OCI-M1 (cell line): ENCODE results near the gene LRP1B.

Experiments
- DNase-seq: peaks from one replicate; lab custom pipeline; 2025; lab: John Stamatoyannopoulos, UW

LRP1B gene

GRCh38 chr2:140808211-140808610 is 1322.6 kb downstream of the LRP1B start:
- DNase-seq: no peak

GRCh38 chr2:140804700-140805260 is 1326.0 kb downstream of the LRP1B start:
- no peak for DNase-seq

GRCh38 chr2:140801311-140801710 is 1329.5 kb downstream of the LRP1B start:
- DNase-seq: no peak

GRCh38 chr2:140797718-140798117 is 1333.1 kb downstream of the LRP1B start:
- no peak for DNase-seq

GRCh38 chr2:140791802-140792201 is 1339.0 kb downstream of the LRP1B start:
- no peak for DNase-seq

- DNase-seq: no peak
Measured at GRCh38 chr2:140786585-140786984, 1344.2 kb downstream of the LRP1B start.

- no peak for DNase-seq
Measured at GRCh38 chr2:140775411-140775810, 1355.4 kb downstream of the LRP1B start.

GRCh38 chr2:140770645-140771044 is 1360.2 kb downstream of the LRP1B start:
- no peak for DNase-seq

GRCh38 chr2:140761807-140762206 is 1369.0 kb downstream of the LRP1B start:
- no peak for DNase-seq

GRCh38 chr2:140759426-140760156 is 1371.2 kb downstream of the LRP1B start:
- no peak for DNase-seq

GRCh38 chr2:140747665-140748064 is 1383.2 kb downstream of the LRP1B start:
- no peak for DNase-seq

GRCh38 chr2:140747090-140747489 is 1383.7 kb downstream of the LRP1B start:
- no peak for DNase-seq

GRCh38 chr2:140744379-140744778 is 1386.4 kb downstream of the LRP1B start:
- no peak for DNase-seq

- DNase-seq: no peak
Measured at GRCh38 chr2:140737006-140737405, 1393.8 kb downstream of the LRP1B start.

GRCh38 chr2:140734992-140735391 is 1395.8 kb downstream of the LRP1B start:
- DNase-seq: no peak

- DNase-seq: no peak
Measured at GRCh38 chr2:140718999-140719398, 1411.8 kb downstream of the LRP1B start.

- no peak for DNase-seq
Measured at GRCh38 chr2:140717481-140717880, 1413.3 kb downstream of the LRP1B start.

- DNase-seq: no peak
Measured at GRCh38 chr2:140714586-140714985, 1416.2 kb downstream of the LRP1B start.

GRCh38 chr2:140711867-140712266 is 1418.9 kb downstream of the LRP1B start:
- DNase-seq: no peak

- DNase-seq: no peak
Measured at GRCh38 chr2:140701726-140702125, 1429.1 kb downstream of the LRP1B start.

- DNase-seq: no peak
Measured at GRCh38 chr2:140698636-140699035, 1432.2 kb downstream of the LRP1B start.

GRCh38 chr2:140696449-140696848 is 1434.4 kb downstream of the LRP1B start:
- DNase-seq: no peak

GRCh38 chr2:140695155-140695554 is 1435.7 kb downstream of the LRP1B start:
- DNase-seq: peak; percentile 80

GRCh38 chr2:140687825-140688224 is 1443.0 kb downstream of the LRP1B start:
- no peak for DNase-seq
